T-cell (primary cell): ENCODE measurements around the gene PRLR. TPM values are rescaled to one million over a fixed set of nuclear protein-coding genes. Genes with fewer than 3 reads are reported as not detected.

Source experiments
- ATAC-seq, 4 experiments: fragments of 200-7000 bp in 3 of 4; fragments of 150-1000 bp in 1 of 4; cut with Tn5 transposase; replicated peaks in 1 of 4; 1 replicate in 3 of 4; 2 replicates in 1 of 4; pipeline ENCODE4 v1.10.0; 2021; ENCODE audit warnings: moderate library complexity in 3 of 4, mild to moderate bottlenecking in 2 of 4, moderate number of reproducible peaks in 1 of 4
- CTCF ChIA-PET, 2 donors: fragments of 300-600 bp; sonication (Branson Sonifier 250); formaldehyde crosslinking; loops; one replicate each; lab custom pipeline; 2022; ENCODE audit warnings: antibody characterized with exemption in 2 of 2; lab: Charles Lee
- POLR2A ChIA-PET, 2 donors: fragments of 300-600 bp; sonication (Branson Sonifier 250); formaldehyde crosslinking; loops; one replicate each; lab custom pipeline; 2022; ENCODE audit warnings: antibody characterized with exemption in 2 of 2; lab: Charles Lee
- DNase-seq, 35 experiments: peaks; one replicate each; pipeline versions ENCODE4 v3.0.0 to v3.0.0-alpha.2; 2013 to 2023
- H3K27ac ChIP-seq: one replicate; pipeline ENCODE4 v1.5.1; 2013; ENCODE audit warnings: low read length
- H3K27me3 ChIP-seq, 2 experiments: replicated peaks in 1 of 2; 1 replicate in 1 of 2; 2 replicates in 1 of 2; pipeline versions ENCODE4 v1.6.1 to v1.7.0; 2013; ENCODE audit warnings: low read length in 1 of 2, mixed read lengths in 1 of 2; ENCODE audit not compliant: control insufficient read depth in 2 of 2, insufficient read depth in 2 of 2; ENCODE audit errors: extremely low read depth in 1 of 2
- H3K36me3 ChIP-seq, 2 donors: 1 replicate in 1 of 2; 2 replicates in 1 of 2; pipeline versions ENCODE4 v1.6.1 to v1.7.0; 2013; ENCODE audit warnings: low read length in 1 of 2; ENCODE audit not compliant: control insufficient read depth in 2 of 2, insufficient read depth in 1 of 2; ENCODE audit errors: extremely low read depth in 1 of 2
- H3K4me1 ChIP-seq, 2 experiments: 1 replicate in 1 of 2; 2 replicates in 1 of 2; pipeline versions ENCODE4 v1.6.1 to v1.7.0; 2013; ENCODE audit warnings: low read length in 2 of 2, mixed read lengths in 1 of 2; ENCODE audit not compliant: insufficient read depth in 2 of 2, control insufficient read depth in 1 of 2; ENCODE audit errors: extremely low read depth in 1 of 2
- H3K4me3 ChIP-seq, 2 donors: 1 replicate in 1 of 2; 2 replicates in 1 of 2; pipeline versions ENCODE4 v1.5.1 to v1.7.0; 2013; ENCODE audit warnings: mild to moderate bottlenecking in 2 of 2, low read length in 1 of 2, moderate library complexity in 1 of 2; ENCODE audit not compliant: control insufficient read depth in 1 of 2; ENCODE audit errors: extremely low read depth in 1 of 2
- H3K9me3 ChIP-seq: 2 replicates; pipeline ENCODE4 v1.7.0; 2013
- H3K27ac Mint-ChIP-seq, 2 donors: one replicate each; pipeline ENCODE4 v1.8.0; 2020 to 2021; ENCODE audit warnings: mild to moderate bottlenecking in 2 of 2, mixed read lengths in 2 of 2
- H3K27me3 Mint-ChIP-seq, 2 donors: one replicate each; pipeline ENCODE4 v1.8.0; 2021 to 2022; ENCODE audit warnings: mixed read lengths in 2 of 2
- H3K36me3 Mint-ChIP-seq: one replicate; pipeline ENCODE4 v1.8.0; 2021; ENCODE audit warnings: mixed read lengths
- H3K4me1 Mint-ChIP-seq, 3 donors: one replicate each; pipeline ENCODE4 v1.8.0; 2020 to 2022; ENCODE audit warnings: mixed read lengths in 3 of 3, mild to moderate bottlenecking in 1 of 3
- H3K4me3 Mint-ChIP-seq, 3 donors: one replicate each; pipeline ENCODE4 v1.8.0; 2020 to 2022; ENCODE audit warnings: mild to moderate bottlenecking in 3 of 3, mixed read lengths in 3 of 3, moderate library complexity in 3 of 3
- H3K9me3 Mint-ChIP-seq, 3 donors: one replicate each; pipeline ENCODE4 v1.8.0; 2020 to 2022; ENCODE audit warnings: mixed read lengths in 3 of 3
- WGBS: methylation state at CpG from one replicate; pipeline ENCODE4 v1.1.5; 2013; ENCODE audit warnings: missing lambda C conversion rate; ENCODE audit not compliant: insufficient coverage; 5-methylcytosine and 5-hydroxymethylcytosine counted together
- total RNA-seq, 35 experiments: library from RNA in 6 of 35; stranded (reverse) in 6 of 35; fragments of 120-200 nt in 1 of 35; gene quantifications; one replicate each; pipeline versions ENCODE4 v1.2.1 to v1.2.4 and lab custom pipeline; 2013 to 2026

PRLR gene
- total RNA-seq, 5 donors from 2014 or later (not counting 1 experiment from before 2014, with no cell fraction given): 0.16 to 0.23 (median 0.23) TPM; not detected in 2

DNA sequence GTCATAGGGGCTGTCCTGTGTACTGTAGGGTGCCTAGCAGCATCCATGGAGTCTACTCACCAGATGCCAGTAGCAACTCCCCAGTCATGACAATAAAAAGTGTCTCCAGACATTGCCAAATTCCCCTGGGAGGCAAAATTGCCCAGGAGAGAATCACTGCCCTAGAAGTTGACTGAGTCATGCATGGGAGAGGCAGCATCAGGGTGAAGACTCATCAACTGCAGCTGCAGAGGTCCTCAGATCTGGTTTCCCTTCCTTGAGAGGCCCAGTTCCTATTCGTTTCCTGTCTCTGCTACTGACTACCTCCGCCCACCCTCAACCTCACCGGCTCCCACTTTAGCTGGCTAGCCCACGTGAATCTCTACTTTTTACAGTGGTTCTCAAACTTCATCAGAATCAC, 93.9 kb downstream of the PRLR start:
- Histone ChIP-seq H3K27me3 (peaks cover 0 to 7% of the 10 kb centered on the region in 2 experiments), H3K4me1 (no peaks in the 10 kb centered on the region), H3K9me3 (no peaks in the 10 kb centered on the region), H3K36me3 (no peaks in the 10 kb centered on the region), H3K27ac (no peak overlapping the region), H3K4me3 (no peak overlapping the region)
- 0% methylated on average over 2 of the region's 4 CpGs for WGBS
- Mint-ChIP-seq H3K27me3 (peaks cover 16 to 27% of the 10 kb centered on the region in 2 donors), H3K27ac (no peak overlapping the region), H3K4me1 (peaks cover 3 to 7% (median 4%) of the 10 kb centered on the region in 3 donors), H3K4me3 (no peak overlapping the region), H3K36me3 (no peaks in the 10 kb centered on the region), H3K9me3 (peaks cover 0 to 5% (median 0%) of the 10 kb centered on the region in 3 donors)
- ChIA-PET CTCF (no interaction called here), POLR2A (no interaction called here)
- peak in 1 of 4 experiments; percentile 40 for ATAC-seq
- DNase-seq: no peak

DNA sequence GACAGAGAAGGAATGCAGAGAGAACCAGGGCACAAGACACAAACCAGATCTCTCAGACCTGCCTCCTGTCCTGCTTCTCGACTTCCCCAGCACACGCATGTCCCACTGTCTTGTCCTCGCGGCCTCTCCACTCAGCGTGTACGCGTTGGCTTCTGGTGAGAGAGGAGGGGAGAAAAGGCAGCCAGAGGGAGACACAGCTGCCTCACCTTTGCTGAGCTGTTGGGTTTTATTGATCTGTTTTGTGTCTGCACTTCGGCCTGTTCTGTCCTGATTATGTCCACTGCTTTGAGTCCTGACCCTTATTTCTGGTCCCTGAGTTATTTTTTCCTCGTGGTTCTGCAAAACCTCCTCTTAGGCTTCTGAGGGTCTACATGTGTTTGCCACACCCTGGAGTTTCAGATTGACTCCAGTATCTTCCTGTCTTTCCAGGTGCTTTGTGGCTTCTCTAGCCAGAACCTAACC, 95.0 kb downstream of the PRLR start:
- ATAC-seq (no peak), DNase-seq (no peak)
- no peaks in the 10 kb centered on the region for H3K9me3 ChIP-seq
- Mint-ChIP-seq H3K9me3 (peaks cover 0 to 5% (median 0%) of the 10 kb centered on the region in 3 donors), H3K36me3 (no peaks in the 10 kb centered on the region), H3K4me3 (no peak overlapping the region), H3K4me1 (peaks cover 8 to 11% (median 11%) of the 10 kb centered on the region in 3 donors), H3K27me3 (peaks cover 21 to 31% of the 10 kb centered on the region in 2 donors), H3K27ac (no peak overlapping the region)
- CTCF ChIA-PET: no interaction called here
- H3K27ac ChIP-seq: no peak overlapping the region
- POLR2A ChIA-PET: interaction anchor here in 1 of 2 donors (0.6 kb wide), 1 partner anchor 26 kb away, joined by 6 read pairs; no protein-coding TSS in a partner anchor
- H3K27me3 ChIP-seq: peaks cover 0 to 10% of the 10 kb centered on the region in 2 experiments
- 90% methylated on average over 8 of the region's 9 CpGs for WGBS
- H3K4me3 ChIP-seq: no peak overlapping the region
- no peaks in the 10 kb centered on the region for H3K36me3 ChIP-seq
- H3K4me1 ChIP-seq: peaks cover 2% of the 10 kb centered on the region in 2 experiments

DNA sequence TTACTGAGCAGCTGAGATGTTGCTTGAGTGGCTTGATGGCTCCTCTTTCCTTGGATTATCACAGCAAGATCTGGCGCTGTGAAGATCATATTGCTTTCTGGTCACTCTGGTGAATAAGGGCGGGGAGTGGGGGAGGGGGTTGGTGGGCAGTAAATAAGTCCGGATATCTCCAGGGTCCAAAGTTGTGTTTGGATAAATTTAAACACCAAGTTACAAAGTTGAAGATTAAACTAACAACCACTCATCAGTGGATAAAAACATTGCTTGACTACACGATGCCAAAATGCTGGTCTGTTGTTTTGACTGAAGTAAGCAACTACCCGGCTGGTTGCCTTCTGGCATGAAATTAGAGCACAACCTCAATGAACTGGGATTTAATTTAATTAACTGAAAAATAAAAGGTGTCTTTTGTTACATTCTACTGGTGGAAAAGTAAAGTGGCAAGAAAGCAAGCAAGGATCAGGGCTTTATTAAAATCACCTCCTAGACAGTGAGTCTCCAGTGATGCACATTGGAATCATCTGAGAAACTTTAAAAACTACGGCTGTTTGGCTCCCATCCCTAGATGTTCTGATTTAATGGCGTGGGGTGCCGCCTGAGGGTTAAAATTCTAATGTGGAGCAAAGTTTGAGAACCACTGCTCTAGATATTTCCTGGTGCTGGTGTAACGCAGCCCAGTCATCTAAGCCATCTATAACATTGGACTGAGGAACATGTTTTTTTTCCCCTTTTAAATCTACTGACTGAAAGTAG, 95.8 kb downstream of the PRLR start:
- Mint-ChIP-seq H3K27me3 (peaks cover 27 to 37% of the 10 kb centered on the region in 2 donors), H3K9me3 (peaks cover 0 to 5% (median 0%) of the 10 kb centered on the region in 3 donors), H3K4me1 (peaks cover 15 to 19% (median 19%) of the 10 kb centered on the region in 3 donors), H3K36me3 (no peaks in the 10 kb centered on the region), H3K27ac (no peak overlapping the region), H3K4me3 (no peak overlapping the region)
- H3K4me1 ChIP-seq: peaks cover 2 to 9% of the 10 kb centered on the region in 2 experiments
- ATAC-seq (no peak), DNase-seq (no peak)
- CTCF ChIA-PET: interaction anchor here in 1 of 2 donors (0.7 kb wide), 1 partner anchor 130 kb away, joined by 5 read pairs; no protein-coding TSS in a partner anchor
- no peaks in the 10 kb centered on the region for H3K9me3 ChIP-seq
- POLR2A ChIA-PET: no interaction called here
- WGBS: no CpG with 5 or more reads among the region's 9 CpGs
- no peak overlapping the region for H3K27ac ChIP-seq
- H3K36me3 ChIP-seq: no peaks in the 10 kb centered on the region
- peaks cover 0 to 14% of the 10 kb centered on the region in 2 experiments for H3K27me3 ChIP-seq
- H3K4me3 ChIP-seq: no peak overlapping the region

DNA sequence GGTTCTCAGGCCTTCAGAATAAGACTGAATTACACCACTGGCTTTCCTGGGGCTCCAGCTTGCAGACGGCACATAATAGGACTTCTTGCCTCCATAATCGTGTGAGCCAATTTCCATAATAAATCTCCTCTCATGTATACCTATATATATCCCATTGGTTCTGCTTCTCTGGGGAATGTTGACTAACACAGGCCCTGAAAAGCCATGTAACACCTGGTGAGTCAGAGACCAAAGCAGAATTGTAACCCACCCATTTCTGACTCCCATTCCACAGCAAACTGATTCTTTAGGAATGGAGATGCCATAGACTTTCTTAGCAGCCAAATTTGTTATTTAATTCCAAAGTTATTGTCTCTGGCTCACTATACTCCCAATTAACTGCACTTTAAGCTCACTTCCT, 97.1 kb downstream of the PRLR start:
- Mint-ChIP-seq H3K9me3 (peaks cover 0 to 5% (median 0%) of the 10 kb centered on the region in 3 donors), H3K27me3 (peaks cover 32 to 42% of the 10 kb centered on the region in 2 donors), H3K27ac (no peak overlapping the region), H3K36me3 (no peaks in the 10 kb centered on the region), H3K4me3 (no peak overlapping the region), H3K4me1 (peaks cover 17 to 22% (median 20%) of the 10 kb centered on the region in 3 donors)
- DNase-seq: no peak
- POLR2A ChIA-PET: no interaction called here
- Histone ChIP-seq H3K9me3 (no peaks in the 10 kb centered on the region), H3K27me3 (peaks cover 0 to 14% of the 10 kb centered on the region in 2 experiments), H3K27ac (no peak overlapping the region), H3K36me3 (no peaks in the 10 kb centered on the region), H3K4me3 (no peak overlapping the region), H3K4me1 (peaks cover 2 to 9% of the 10 kb centered on the region in 2 experiments)
- no peak for ATAC-seq
- CTCF ChIA-PET: no interaction called here
- WGBS: 94% methylated on average over 2 of the region's 2 CpGs

DNA sequence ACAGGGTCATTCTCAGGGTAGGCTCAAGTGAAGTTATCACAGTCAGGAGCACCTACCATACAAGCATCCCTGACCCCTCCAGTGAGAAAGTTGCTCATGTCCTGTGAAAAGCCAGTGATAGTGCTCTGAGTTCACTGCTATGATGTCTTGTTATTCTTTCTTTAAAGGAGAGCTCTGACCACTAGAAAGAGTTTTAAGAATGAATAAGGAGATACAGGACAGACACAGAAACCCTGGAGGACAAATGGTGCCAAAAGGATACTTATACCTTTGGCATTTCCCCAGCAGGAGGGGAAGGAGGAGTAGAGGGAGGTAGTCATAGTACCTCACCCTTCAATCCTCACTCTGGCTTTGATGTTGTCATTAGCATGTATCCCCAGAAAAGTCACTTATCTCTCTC, 98.6 kb downstream of the PRLR start:
- CTCF ChIA-PET: no interaction called here
- H3K27me3 Mint-ChIP-seq: peaks cover 44% of the 10 kb centered on the region in 2 donors

DNA sequence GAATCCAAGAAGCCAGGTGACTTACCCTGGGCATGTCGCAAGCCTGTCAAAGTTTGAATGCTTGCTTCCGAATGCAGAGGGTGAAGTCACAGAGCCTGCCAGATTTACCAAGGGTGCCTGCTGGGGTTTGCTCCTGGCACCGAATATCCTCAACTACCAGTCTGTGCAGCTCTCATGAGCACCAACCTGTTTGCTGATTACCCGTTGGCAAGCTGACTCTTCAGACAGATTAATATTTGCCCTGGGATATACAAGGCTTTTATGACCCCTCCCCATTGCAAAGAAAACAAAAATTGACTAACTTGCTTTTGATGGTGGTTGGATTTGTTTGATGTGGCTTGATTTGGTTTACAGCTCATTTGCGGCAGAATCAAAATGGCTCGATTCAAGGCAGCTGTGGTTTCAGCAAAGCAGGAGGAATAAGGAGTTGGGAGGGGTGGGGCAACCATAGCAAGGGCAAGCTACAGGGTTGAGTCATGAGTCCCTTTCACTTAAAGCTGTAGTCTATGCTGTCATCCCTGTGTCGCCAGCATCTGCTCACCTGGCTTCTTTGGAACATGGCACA, 100.3 kb downstream of the PRLR start:
- POLR2A ChIA-PET: no interaction called here
- 4% methylated on average over 4 of the region's 7 CpGs for WGBS
- Mint-ChIP-seq H3K9me3 (no peaks in the 10 kb centered on the region), H3K4me3 (peak overlapping the region in 1 of 3 donors; percentile 44), H3K36me3 (no peaks in the 10 kb centered on the region), H3K27ac (no peak overlapping the region), H3K27me3 (peaks cover 40 to 41% of the 10 kb centered on the region in 2 donors), H3K4me1 (peaks cover 14 to 16% (median 15%) of the 10 kb centered on the region in 3 donors)
- H3K27me3 ChIP-seq: peaks cover 0 to 11% of the 10 kb centered on the region in 2 experiments
- H3K27ac ChIP-seq: no peak overlapping the region
- no peaks in the 10 kb centered on the region for H3K36me3 ChIP-seq
- peaks cover 2 to 9% of the 10 kb centered on the region in 2 experiments for H3K4me1 ChIP-seq
- no peaks in the 10 kb centered on the region for H3K9me3 ChIP-seq
- ATAC-seq (peak; percentile 86 to 98 (median 91)), DNase-seq (peak in 30 of 35 experiments; percentile 0 to 59 (median 17))
- H3K4me3 ChIP-seq: peak overlapping the region in 1 of 2 donors; percentile 44
- CTCF ChIA-PET: interaction anchor here (0.7 kb wide), 3 partner anchors 27 to 1488 kb away, joined by 3 to 4 read pairs (median 3); no protein-coding TSS in a partner anchor

More for the DNA sequence above, 98.6 kb downstream of the PRLR start:
- Mint-ChIP-seq H3K4me3 (no peak overlapping the region), H3K36me3 (no peaks in the 10 kb centered on the region), H3K9me3 (no peaks in the 10 kb centered on the region), H3K27ac (no peak overlapping the region), H3K4me1 (peaks cover 17 to 22% (median 20%) of the 10 kb centered on the region in 3 donors)
- H3K4me1 ChIP-seq: peaks cover 2 to 9% of the 10 kb centered on the region in 2 experiments
- no peak overlapping the region for H3K27ac ChIP-seq
- peaks cover 0 to 17% of the 10 kb centered on the region in 2 experiments for H3K27me3 ChIP-seq
- no peaks in the 10 kb centered on the region for H3K9me3 ChIP-seq
- H3K4me3 ChIP-seq: no peak overlapping the region
- H3K36me3 ChIP-seq: no peaks in the 10 kb centered on the region
- no peak for ATAC-seq
- POLR2A ChIA-PET: no interaction called here
- no peak for DNase-seq
